Kidney (tissue), 14 donors: ENCODE measurements around the gene PLCH2. TPM values are rescaled to one million over a fixed set of nuclear protein-coding genes. Genes with fewer than 3 reads are reported as not detected.

Source experiments
- DNase-seq, 5 donors: peaks; one replicate each; pipeline ENCODE4 v3.0.0-alpha.2; 2013 to 2020
- FAIRE-seq: peaks from 2 replicates; lab custom pipeline; 2012; peaks lifted over from hg19 to GRCh38; lab: Jason Lieb, UNC
- H3K27ac ChIP-seq, 2 donors: one replicate each; pipeline ENCODE4 v1.7.0; 2013; ENCODE audit warnings: low read depth in 2 of 2, low read length in 2 of 2, inconsistent platforms in 1 of 2
- H3K27me3 ChIP-seq: one replicate; pipeline ENCODE4 v1.7.1; 2013; ENCODE audit warnings: low read length, inconsistent platforms; ENCODE audit not compliant: control insufficient read depth, insufficient read depth
- H3K36me3 ChIP-seq, 3 donors: one replicate each; pipeline versions ENCODE4 v1.7.0 to v1.7.1; 2013; ENCODE audit warnings: low read length in 3 of 3, control low read depth in 1 of 3, inconsistent platforms in 1 of 3; ENCODE audit not compliant: insufficient read depth in 3 of 3, control insufficient read depth in 2 of 3
- H3K4me1 ChIP-seq, 3 donors: one replicate each; pipeline versions ENCODE4 v1.7.0 to v1.7.1; 2013; ENCODE audit warnings: low read length in 3 of 3, inconsistent platforms in 1 of 3, low read depth in 1 of 3; ENCODE audit not compliant: control insufficient read depth in 2 of 3, insufficient read depth in 2 of 3
- H3K4me3 ChIP-seq, 3 donors: one replicate each; pipeline versions ENCODE4 v1.7.0 to v1.8.1; 2013; ENCODE audit warnings: low read length in 3 of 3, control low read depth in 1 of 3, inconsistent platforms in 1 of 3
- H3K9ac ChIP-seq, 3 donors: one replicate each; pipeline versions ENCODE4 v1.7.0 to v1.7.1; 2013; ENCODE audit warnings: low read length in 3 of 3, control low read depth in 1 of 3, inconsistent platforms in 1 of 3
- H3K9me3 ChIP-seq, 3 donors: one replicate each; pipeline versions ENCODE4 v1.7.0 to v1.7.1; 2013; ENCODE audit warnings: low read length in 3 of 3, control low read depth in 1 of 3, inconsistent platforms in 1 of 3; ENCODE audit not compliant: control insufficient read depth in 2 of 3, insufficient read depth in 1 of 3
- CTCF ChIP-seq: IDR thresholded peaks from 3 replicates; pipeline ENCODE4 v1.5.1; 2012; ENCODE audit warnings: mild to moderate bottlenecking, moderate library complexity, borderline replicate concordance; ENCODE audit not compliant: insufficient read depth; ENCODE audit errors: extremely low read depth
- intact Hi-C: fragments of 100-400 bp; cut with DNase I; formaldehyde crosslinking; loops from one replicate; pipeline ENCODE4 v1.11.1; 2022
- polyA plus RNA-seq: library from polyadenylated mRNA; stranded (reverse); fragments of 350-450 nt; fragmentation: Illumina TruSeq; extraction: RNeasy Lipid Tissue Mini Kit (QIAGEN cat#74804); gene quantifications from one replicate; pipeline ENCODE4 v1.2.3, GENCODE V29; 2014; ENCODE audit warnings: low read depth, low replicate concordance; ENCODE audit not compliant: insufficient read depth
- total RNA-seq: library from RNA; stranded (reverse); fragmentation: NEBNext Ultra II Directional; extraction: Animal tissue kit (Norgen Biotek cat#: 25700); gene quantifications from one replicate; pipeline ENCODE4 v1.2.1, GENCODE V29; 2021
- donor health status: control.
- donor health status: control.
- donor health status: control.
- donor health status: control.
- donor health status: control.
- donor health status: DM: yes; HTN: yes; CAD: no.
- donor health status: Normal renal cell carcinoma (clear cell type).

The PLCH2 gene
- total and polyA plus RNA-seq, 2 donors from 2014 or later = 7.4 to 8.7 TPM

- H3K4me1 ChIP-seq = no peaks in the 10 kb centered on the region
- no peak for DNase-seq
- TF ChIP-seq CTCF = no peak
- H3K27ac ChIP-seq = no peak overlapping the region
- H3K9ac ChIP-seq = no peak overlapping the region
- intact Hi-C loops = no loop called here
- H3K36me3 ChIP-seq = no peaks in the 10 kb centered on the region
- no peaks in the 10 kb centered on the region for H3K9me3 ChIP-seq
- H3K4me3 ChIP-seq = no peak overlapping the region
- FAIRE-seq = no peak
- H3K27me3 ChIP-seq = no peaks in the 10 kb centered on the region
Measured at GRCh38 chr1:2498648-2499047, 22.6 kb downstream of the PLCH2 start.

GRCh38 chr1:2499260-2499659 lies 23.2 kb downstream of the PLCH2 start:
- no peaks in the 10 kb centered on the region for H3K4me1 ChIP-seq
- TF ChIP-seq CTCF = no peak
- DNase-seq = no peak
- no peak overlapping the region for H3K4me3 ChIP-seq
- intact Hi-C loops = no loop called here
- no peak overlapping the region for H3K27ac ChIP-seq
- no peak overlapping the region for H3K9ac ChIP-seq
- peaks cover 2% of the 10 kb centered on the region for H3K27me3 ChIP-seq
- H3K36me3 ChIP-seq = no peaks in the 10 kb centered on the region
- FAIRE-seq = no peak
- H3K9me3 ChIP-seq = no peaks in the 10 kb centered on the region

GRCh38 chr1:2499986-2500596 lies 24.0 kb downstream of the PLCH2 start:
- TF ChIP-seq CTCF = no peak
- no peak overlapping the region for H3K4me3 ChIP-seq
- intact Hi-C loops = no loop called here
- no peak for FAIRE-seq
- no peak overlapping the region for H3K27ac ChIP-seq
- H3K9me3 ChIP-seq = no peaks in the 10 kb centered on the region
- peaks cover 2% of the 10 kb centered on the region for H3K27me3 ChIP-seq
- H3K4me1 ChIP-seq = no peaks in the 10 kb centered on the region
- H3K36me3 ChIP-seq = no peaks in the 10 kb centered on the region
- no peak overlapping the region for H3K9ac ChIP-seq
- no peak for DNase-seq
